ENCODE measurements around the gene AGAP1.

AGAP1 gene

DNA sequence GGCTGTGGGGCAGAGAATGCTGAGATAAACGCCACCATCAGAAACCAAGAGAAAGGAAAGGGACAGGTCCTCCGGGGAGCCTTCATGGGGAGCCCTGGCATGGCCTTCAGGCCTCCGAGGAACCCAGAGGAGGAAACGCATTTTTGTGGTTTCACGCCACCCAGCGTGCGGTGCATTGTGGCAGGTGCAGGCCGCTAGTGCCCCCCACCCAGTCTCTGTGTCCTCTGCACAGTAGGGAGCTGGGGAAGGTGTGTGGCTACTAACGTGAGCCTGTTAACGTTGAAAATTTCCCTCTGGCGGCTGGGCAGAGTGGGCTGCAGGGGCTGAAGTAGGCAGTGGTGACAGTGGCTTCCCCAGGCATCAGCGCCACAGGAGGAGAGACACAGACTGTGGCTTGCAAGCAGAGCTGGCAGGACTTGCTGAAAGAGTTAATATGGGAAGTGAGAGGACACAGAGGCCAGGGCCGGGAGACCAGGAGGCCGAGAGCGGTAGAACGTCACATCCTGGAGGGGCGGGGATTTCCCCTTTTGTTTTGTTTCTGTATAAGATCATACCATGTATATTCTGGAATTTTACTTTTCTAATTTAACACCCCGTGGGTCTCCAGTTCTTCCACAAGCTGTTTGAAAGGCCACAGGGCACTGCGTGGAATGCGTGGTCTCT is 507.5 kb downstream of the AGAP1 start:
- TF ChIP-seq POLR2AphosphoS5 (IDR thresholded peaks at IDR 0.05; ENCODE audit: low read depth, low read length) (no peak), SIN3A (IDR thresholded peaks at IDR 0.05; ENCODE audit: borderline replicate concordance, insufficient read depth, low read length) (no peak), FOXP2 (optimal IDR thresholded peaks at IDR 0.05; ENCODE audit: borderline replicate concordance, extremely low read depth, extremely low read length, insufficient read depth) (no peak)
- TF ChIP-seq, protein P1, sequence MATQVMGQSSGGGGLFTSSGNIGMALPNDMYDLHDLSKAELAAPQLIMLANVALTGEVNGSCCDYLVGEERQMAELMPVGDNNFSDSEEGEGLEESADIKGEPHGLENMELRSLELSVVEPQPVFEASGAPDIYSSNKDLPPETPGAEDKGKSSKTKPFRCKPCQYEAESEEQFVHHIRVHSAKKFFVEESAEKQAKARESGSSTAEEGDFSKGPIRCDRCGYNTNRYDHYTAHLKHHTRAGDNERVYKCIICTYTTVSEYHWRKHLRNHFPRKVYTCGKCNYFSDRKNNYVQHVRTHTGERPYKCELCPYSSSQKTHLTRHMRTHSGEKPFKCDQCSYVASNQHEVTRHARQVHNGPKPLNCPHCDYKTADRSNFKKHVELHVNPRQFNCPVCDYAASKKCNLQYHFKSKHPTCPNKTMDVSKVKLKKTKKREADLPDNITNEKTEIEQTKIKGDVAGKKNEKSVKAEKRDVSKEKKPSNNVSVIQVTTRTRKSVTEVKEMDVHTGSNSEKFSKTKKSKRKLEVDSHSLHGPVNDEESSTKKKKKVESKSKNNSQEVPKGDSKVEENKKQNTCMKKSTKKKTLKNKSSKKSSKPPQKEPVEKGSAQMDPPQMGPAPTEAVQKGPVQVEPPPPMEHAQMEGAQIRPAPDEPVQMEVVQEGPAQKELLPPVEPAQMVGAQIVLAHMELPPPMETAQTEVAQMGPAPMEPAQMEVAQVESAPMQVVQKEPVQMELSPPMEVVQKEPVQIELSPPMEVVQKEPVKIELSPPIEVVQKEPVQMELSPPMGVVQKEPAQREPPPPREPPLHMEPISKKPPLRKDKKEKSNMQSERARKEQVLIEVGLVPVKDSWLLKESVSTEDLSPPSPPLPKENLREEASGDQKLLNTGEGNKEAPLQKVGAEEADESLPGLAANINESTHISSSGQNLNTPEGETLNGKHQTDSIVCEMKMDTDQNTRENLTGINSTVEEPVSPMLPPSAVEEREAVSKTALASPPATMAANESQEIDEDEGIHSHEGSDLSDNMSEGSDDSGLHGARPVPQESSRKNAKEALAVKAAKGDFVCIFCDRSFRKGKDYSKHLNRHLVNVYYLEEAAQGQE (IDR thresholded peaks at IDR 0.05; ENCODE audit: insufficient read depth in 1 of 2, low read depth in 2 of 2, low read length in 2 of 2): no peak

DNA sequence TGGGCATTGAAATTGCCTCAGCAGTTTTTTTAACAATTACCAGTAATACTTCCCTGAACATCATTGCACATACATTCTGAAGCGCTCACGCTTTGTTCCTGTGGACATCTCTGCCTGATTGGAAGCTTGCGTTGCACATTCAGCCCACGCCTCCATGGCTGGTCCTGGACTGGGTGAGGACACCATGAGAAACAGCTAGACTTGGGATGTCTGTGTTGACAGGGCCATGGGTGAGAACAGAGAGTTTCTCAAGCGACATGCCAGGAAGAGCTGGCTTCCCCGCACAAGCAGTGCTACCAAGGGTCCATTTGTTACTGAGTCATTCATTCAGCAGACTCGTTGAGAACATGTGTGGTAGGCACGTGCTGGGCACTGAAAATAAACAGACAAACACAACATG is 508.0 kb downstream of the AGAP1 start:
- TF ChIP-seq SIN3A (IDR thresholded peaks at IDR 0.05; ENCODE audit: borderline replicate concordance, insufficient read depth, low read length) (no peak), TAF1 (IDR thresholded peaks at IDR 0.05; ENCODE audit: borderline replicate concordance, insufficient read depth, low read length) (no peak), POLR2AphosphoS5 (IDR thresholded peaks at IDR 0.05; ENCODE audit: low read depth, low read length) (no peak)
- TF ChIP-seq, protein P1 (IDR thresholded peaks at IDR 0.05; ENCODE audit: insufficient read depth in 1 of 2, low read depth in 2 of 2, low read length in 2 of 2): no peak

DNA sequence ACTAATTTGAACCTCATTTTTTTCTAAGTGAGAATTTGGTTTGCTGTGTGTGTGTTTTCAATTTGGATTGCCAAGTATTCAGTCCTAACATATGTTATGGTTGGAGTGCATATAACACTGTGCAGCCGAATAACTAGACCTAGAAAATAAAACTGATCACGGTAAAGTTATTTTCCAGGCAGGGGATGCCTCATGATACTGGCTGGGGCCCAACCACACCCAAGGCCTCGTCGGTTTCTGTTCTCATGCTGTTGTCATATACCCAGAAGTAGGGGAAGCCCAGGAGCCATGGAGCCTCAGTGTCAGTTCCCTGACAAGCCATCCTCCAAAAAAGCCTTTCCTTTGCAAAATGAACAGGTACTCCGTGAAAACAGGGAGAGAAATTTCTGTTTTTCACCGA is 514.2 kb downstream of the AGAP1 start:
- no peak for TF ChIP-seq POLR2AphosphoS5 (IDR thresholded peaks at IDR 0.05; ENCODE audit: low read depth, low read length)
- TF ChIP-seq FOXP2 (optimal IDR thresholded peaks at IDR 0.05; ENCODE audit: borderline replicate concordance, extremely low read depth, extremely low read length, insufficient read depth): no peak
- TF ChIP-seq TAF1 (IDR thresholded peaks at IDR 0.05; ENCODE audit: borderline replicate concordance, insufficient read depth, low read length): no peak
- TF ChIP-seq, protein P1 (IDR thresholded peaks at IDR 0.05; ENCODE audit: insufficient read depth in 1 of 2, low read depth in 2 of 2, low read length in 2 of 2): no peak
- TF ChIP-seq SIN3A (IDR thresholded peaks at IDR 0.05; ENCODE audit: borderline replicate concordance, insufficient read depth, low read length): no peak

DNA sequence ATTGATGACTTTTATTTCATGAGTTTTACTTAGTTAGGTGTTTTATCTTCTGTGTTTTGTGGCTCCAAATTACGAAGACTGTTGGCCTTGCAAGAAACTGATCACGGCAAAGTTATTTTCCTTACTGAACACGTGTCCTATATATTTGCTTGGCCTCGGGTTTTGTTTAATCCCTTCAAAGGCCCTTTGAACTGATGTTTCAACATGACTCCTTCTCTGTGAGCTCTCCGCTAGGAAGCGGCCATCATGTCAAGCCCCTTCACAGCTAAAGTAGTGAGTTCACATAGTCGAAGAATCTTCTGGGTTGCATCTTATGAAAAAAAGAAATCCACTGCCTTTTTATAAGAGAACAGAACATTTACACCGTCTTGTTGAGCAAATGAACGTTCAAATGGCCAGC is 515.0 kb downstream of the AGAP1 start:
- TF ChIP-seq POLR2AphosphoS5 (IDR thresholded peaks at IDR 0.05; ENCODE audit: low read depth, low read length): no peak
- TF ChIP-seq, protein P1 (IDR thresholded peaks at IDR 0.05; ENCODE audit: insufficient read depth in 1 of 2, low read depth in 2 of 2, low read length in 2 of 2): no peak
- no peak for TF ChIP-seq SIN3A (IDR thresholded peaks at IDR 0.05; ENCODE audit: borderline replicate concordance, insufficient read depth, low read length)
- no peak for TF ChIP-seq FOXP2 (optimal IDR thresholded peaks at IDR 0.05; ENCODE audit: borderline replicate concordance, extremely low read depth, extremely low read length, insufficient read depth)
- no peak for TF ChIP-seq TAF1 (IDR thresholded peaks at IDR 0.05; ENCODE audit: borderline replicate concordance, insufficient read depth, low read length)
